Prostate gland (tissue), 2 donors: ENCODE results near the gene ARHGAP29. TPM values are rescaled to one million over a fixed set of nuclear protein-coding genes. Genes with fewer than 3 reads are reported as not detected.

ENCODE experiments used
- DNase-seq: peaks from one replicate; pipeline ENCODE4 v3.0.0-alpha.2; 2019; ENCODE audit warnings: low spot score
- H3K27ac ChIP-seq, 2 donors: fragments of 200-600 bp; sonication (generic); 2 replicates each; pipeline ENCODE4 v1.5.1; 2017 to 2019
- H3K27me3 ChIP-seq: fragments of 200-600 bp; sonication (generic); replicated peaks from 2 replicates; pipeline ENCODE4 v1.5.1; 2019; ENCODE audit not compliant: insufficient read depth
- H3K36me3 ChIP-seq, 2 donors: fragments of 200-600 bp; sonication (generic); 1 replicate in 1 of 2; 2 replicates in 1 of 2; pipeline versions ENCODE4 v1.5.1 to v1.8.1; 2017 to 2019
- H3K4me1 ChIP-seq: fragments of 200-600 bp; sonication (generic); replicated peaks from 2 replicates; pipeline ENCODE4 v1.5.1; 2019
- H3K4me3 ChIP-seq, 2 donors: fragments of 200-600 bp; sonication (generic); 2 replicates each; pipeline ENCODE4 v1.5.1; 2017 to 2019
- H3K9me3 ChIP-seq: fragments of 200-600 bp; sonication (generic); 2 replicates; pipeline ENCODE4 v1.5.1; 2017
- CTCF ChIP-seq, 4 experiments: fragments of 200-600 bp in 2 of 4; fragments of 450-650 bp in 2 of 4; sonication (generic) in 2 of 4; IDR thresholded peaks; 1 replicate in 3 of 4; 2 replicates in 1 of 4; pipeline ENCODE4 v1.5.1; 2016 to 2019; ENCODE audit warnings: antibody characterized with exemption in 4 of 4, mild to moderate bottlenecking in 2 of 4, moderate library complexity in 2 of 4
- POLR2A ChIP-seq: fragments of 450-650 bp; IDR thresholded peaks from one replicate; pipeline ENCODE4 v1.6.1; 2016; ENCODE audit warnings: antibody characterized with exemption, mild to moderate bottlenecking
- POLR2AphosphoS5 ChIP-seq: sonication (generic); formaldehyde crosslinking; IDR thresholded peaks from one replicate; pipeline ENCODE4 v1.6.1; 2017; ENCODE audit warnings: antibody characterized with exemption
- WGBS: methylation state at CpG from one replicate; pipeline ENCODE4 v1.1.5; 2018; 5-methylcytosine and 5-hydroxymethylcytosine counted together
- intact Hi-C: fragments of 100-400 bp; cut with DNase I; formaldehyde crosslinking; loops from one replicate; pipeline ENCODE4 v1.14.2; 2022
- total RNA-seq, 2 donors: library from RNA; depleted of rRNA; stranded (reverse); fragments of >200 nt; gene quantifications; one replicate each; pipeline ENCODE4 v1.1.0, GENCODE V29; 2016

ARHGAP29 gene
- total RNA-seq, 2 donors from 2014 or later = 27.8 to 32.9 TPM

- intact Hi-C loops = no loop called here
- DNase-seq = peak; percentile 68
- no peak overlapping the region for H3K27ac ChIP-seq
- peaks cover 5% of the 10 kb centered on the region for H3K4me1 ChIP-seq
- no peaks in the 10 kb centered on the region for H3K9me3 ChIP-seq
- H3K36me3 ChIP-seq = no peaks in the 10 kb centered on the region
- no peaks in the 10 kb centered on the region for H3K27me3 ChIP-seq
- no peak for TF ChIP-seq POLR2A
- no peak for TF ChIP-seq POLR2AphosphoS5
- no peak for TF ChIP-seq CTCF (IDR thresholded peaks at IDR 0.05)
- no peak overlapping the region for H3K4me3 ChIP-seq
Measured at GRCh38 chr1:94258873-94259331, 21.5 kb upstream of the ARHGAP29 start.

- DNase-seq = no peak
- no peak overlapping the region for H3K4me3 ChIP-seq
- H3K27me3 ChIP-seq = no peaks in the 10 kb centered on the region
- no peaks in the 10 kb centered on the region for H3K36me3 ChIP-seq
- no peak overlapping the region for H3K27ac ChIP-seq
- H3K9me3 ChIP-seq = no peaks in the 10 kb centered on the region
- TF ChIP-seq POLR2A = no peak
- no peak for TF ChIP-seq CTCF (IDR thresholded peaks at IDR 0.05)
- no peak for TF ChIP-seq POLR2AphosphoS5
- intact Hi-C loops = no loop called here
- H3K4me1 ChIP-seq = peaks cover 5% of the 10 kb centered on the region
Measured at GRCh38 chr1:94257444-94257843, 20.1 kb upstream of the ARHGAP29 start.

- WGBS = 54% methylated on average over 2 of the region's 2 CpGs
- Histone ChIP-seq H3K9me3 (no peaks in the 10 kb centered on the region), H3K27ac (no peak overlapping the region), H3K4me1 (peaks cover 5% of the 10 kb centered on the region), H3K4me3 (no peak overlapping the region), H3K36me3 (no peaks in the 10 kb centered on the region), H3K27me3 (no peaks in the 10 kb centered on the region)
- intact Hi-C loops = no loop called here
- TF ChIP-seq CTCF (IDR thresholded peaks at IDR 0.05) = no peak
- TF ChIP-seq POLR2AphosphoS5 = peak; percentile 11
- no peak for TF ChIP-seq POLR2A
- DNase-seq = no peak
Measured at GRCh38 chr1:94255476-94255875, 18.1 kb upstream of the ARHGAP29 start.

GRCh38 chr1:94254073-94254810, 16.9 kb upstream of the ARHGAP29 start:
- Histone ChIP-seq H3K9me3 (no peaks in the 10 kb centered on the region), H3K27ac (peak overlapping the region in 1 of 2 donors; percentile 29), H3K36me3 (no peaks in the 10 kb centered on the region), H3K27me3 (no peaks in the 10 kb centered on the region), H3K4me1 (peaks cover 5% of the 10 kb centered on the region), H3K4me3 (no peak overlapping the region)
- intact Hi-C loops = no loop called here
- DNase-seq = no peak
- TF ChIP-seq POLR2AphosphoS5 (no peak), CTCF (IDR thresholded peaks at IDR 0.05) (no peak), POLR2A (no peak)
- 68% methylated on average over 3 of the region's 3 CpGs for WGBS

GRCh38 chr1:94253456-94254017, 16.2 kb upstream of the ARHGAP29 start:
- intact Hi-C loops = no loop called here
- peak; percentile 41 for DNase-seq
- no peaks in the 10 kb centered on the region for H3K9me3 ChIP-seq
- H3K36me3 ChIP-seq = no peaks in the 10 kb centered on the region
- 68% methylated on average over 9 of the region's 9 CpGs for WGBS
- TF ChIP-seq POLR2AphosphoS5 (peak; percentile 75), CTCF (IDR thresholded peaks at IDR 0.05) (no peak), POLR2A (no peak)
- H3K4me1 ChIP-seq = peaks cover 5% of the 10 kb centered on the region
- peak overlapping the region; percentile 25 to 54 for H3K27ac ChIP-seq
- no peaks in the 10 kb centered on the region for H3K27me3 ChIP-seq
- no peak overlapping the region for H3K4me3 ChIP-seq
